GM23338 (cell line): ENCODE results near the gene SYT17. TPM values are rescaled to one million over a fixed set of nuclear protein-coding genes. Genes with fewer than 3 reads are reported as not detected.

Experiments used
- ATAC-seq: fragments of 200-7000 bp; cut with Tn5 transposase; 3 replicates; pipeline ENCODE4 v1.9.1; 2020
- DNase-seq: peaks from one replicate; pipeline ENCODE4 v3.0.0-alpha.2; 2015; ENCODE audit warnings: low spot score
- H2AFZ ChIP-seq: fragments of 200-600 bp; sonication (generic); 2 replicates; pipeline ENCODE4 v1.8.0; 2016; ENCODE audit warnings: antibody characterized with exemption, mild to moderate bottlenecking, moderate library complexity
- H3F3A ChIP-seq: fragments of 200-600 bp; sonication (generic); replicated peaks from 2 replicates; pipeline ENCODE4 v1.8.0; 2017; ENCODE audit warnings: antibody characterized with exemption, mixed run types, low read depth
- H3K27ac ChIP-seq: fragments of 200-600 bp; sonication (generic); 2 replicates; pipeline ENCODE4 v1.6.1; 2016; ENCODE audit warnings: low read depth
- H3K27me3 ChIP-seq: fragments of 200-600 bp; sonication (generic); 2 replicates; pipeline ENCODE4 v1.8.0; 2016; ENCODE audit warnings: mild to moderate bottlenecking, mixed run types, moderate library complexity; ENCODE audit not compliant: insufficient read depth
- H3K36me3 ChIP-seq: fragments of 200-600 bp; sonication (generic); 2 replicates; pipeline ENCODE4 v1.8.0; 2016; ENCODE audit warnings: mild to moderate bottlenecking; ENCODE audit not compliant: insufficient read depth
- H3K4me1 ChIP-seq: fragments of 200-600 bp; sonication (generic); 2 replicates; pipeline ENCODE4 v1.8.0; 2016; ENCODE audit warnings: mild to moderate bottlenecking, moderate library complexity; ENCODE audit not compliant: insufficient read depth
- H3K4me2 ChIP-seq: fragments of 200-600 bp; sonication (generic); 2 replicates; pipeline ENCODE4 v1.7.1; 2017; ENCODE audit warnings: mixed run types
- H3K4me3 ChIP-seq: fragments of 200-600 bp; sonication (generic); 2 replicates; pipeline ENCODE4 v1.6.1; 2016; ENCODE audit warnings: mixed run types
- H3K79me2 ChIP-seq: fragments of 200-600 bp; sonication (generic); replicated peaks from 2 replicates; pipeline ENCODE4 v1.8.0; 2017; ENCODE audit warnings: mild to moderate bottlenecking; ENCODE audit not compliant: insufficient read depth
- H3K9me2 ChIP-seq: fragments of 200-600 bp; sonication (generic); 2 replicates; pipeline ENCODE4 v1.8.0; 2017; ENCODE audit not compliant: insufficient read depth
- H4K20me1 ChIP-seq: fragments of 200-600 bp; sonication (generic); replicated peaks from 2 replicates; pipeline ENCODE4 v1.8.0; 2017; ENCODE audit warnings: mild to moderate bottlenecking; ENCODE audit not compliant: insufficient read depth
- H3K27ac Mint-ChIP-seq: 2 replicates; pipeline ENCODE4 v1.8.0; 2020; ENCODE audit warnings: inconsistent platforms, mild to moderate bottlenecking, moderate library complexity, mixed read lengths
- H3K27me3 Mint-ChIP-seq: 3 replicates; pipeline ENCODE4 v1.8.0; 2022; ENCODE audit warnings: low read depth, mild to moderate bottlenecking, moderate library complexity, mixed read lengths, inconsistent platforms; ENCODE audit not compliant: insufficient read depth, poor library complexity
- H3K36me3 Mint-ChIP-seq: 3 replicates; pipeline ENCODE4 v1.8.0; 2021; ENCODE audit warnings: low read depth, mild to moderate bottlenecking, inconsistent platforms, moderate library complexity, mixed read lengths
- H3K4me1 Mint-ChIP-seq: 3 replicates; pipeline ENCODE4 v1.8.0; 2020; ENCODE audit warnings: mild to moderate bottlenecking, inconsistent platforms, mixed read lengths
- H3K4me3 Mint-ChIP-seq: 3 replicates; pipeline ENCODE4 v1.8.0; 2021; ENCODE audit warnings: moderate library complexity, mild to moderate bottlenecking, inconsistent platforms, mixed read lengths
- H3K9me3 Mint-ChIP-seq: 3 replicates; pipeline ENCODE4 v1.8.0; 2020; ENCODE audit warnings: moderate library complexity, mild to moderate bottlenecking, inconsistent platforms, mixed read lengths
- REST ChIP-seq: IDR thresholded peaks from one replicate; pipeline ENCODE4 v1.6.1; 2018; ENCODE audit warnings: antibody characterized with exemption; ENCODE audit not compliant: unreplicated experiment
- ZNF462 ChIP-seq: fragments of 250-450 bp; sonication (Bioruptor Pico); IDR thresholded peaks from 2 replicates; pipeline ENCODE4 v1.5.0; 2020; ENCODE audit warnings: mild to moderate bottlenecking, moderate library complexity
- polyA plus RNA-seq: library from polyadenylated mRNA; unstranded; fragments of >200 nt; fragmentation: Nextera tagmentation; extraction: Ambion mirVana; gene quantifications from 2 replicates; pipeline ENCODE4 v1.2.1, GENCODE V29; 2016
- total RNA-seq: library from RNA; depleted of rRNA; stranded (reverse); fragments of >200 nt; shearing (Covaris generic); gene quantifications from 2 replicates; pipeline ENCODE4 v1.2.3, GENCODE V29; 2014
- TF ChIP-seq, protein P1 (sequence below): IDR thresholded peaks from 2 replicates; pipeline ENCODE4 v1.6.1; 2016; ENCODE audit warnings: antibody characterized with exemption

Gene SYT17
- total and polyA plus RNA-seq, 2 experiments from 2014 or later, result 5.3 to 9.5 TPM

DNA sequence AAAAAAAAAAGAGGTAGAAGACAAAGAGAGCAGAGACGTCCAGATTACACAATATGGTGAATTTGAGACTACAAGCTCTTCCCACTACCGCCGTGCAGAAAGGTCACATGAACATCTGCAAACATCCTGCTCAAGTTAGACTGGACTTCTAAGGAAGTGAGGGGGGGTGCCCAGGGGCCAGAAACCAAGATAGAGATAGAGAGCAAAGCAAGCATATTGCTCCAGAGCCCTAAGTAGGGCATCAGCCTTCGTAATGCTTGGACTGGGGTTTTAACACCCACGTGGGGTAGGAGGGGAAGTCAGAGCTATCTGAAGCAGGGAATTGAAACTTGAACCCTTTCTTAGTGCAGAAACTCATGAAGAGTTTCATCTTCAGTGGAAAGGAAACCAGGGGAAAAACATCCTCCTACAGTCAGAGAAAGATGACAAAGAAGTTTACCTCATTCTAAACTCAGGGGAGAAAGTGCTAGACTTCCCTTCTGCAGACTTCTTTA is 126.2 kb downstream of the SYT17 start (continued):
- TF ChIP-seq ZNF462 (CRISPR knock-in tag), result no peak
- TF ChIP-seq, protein P1, sequence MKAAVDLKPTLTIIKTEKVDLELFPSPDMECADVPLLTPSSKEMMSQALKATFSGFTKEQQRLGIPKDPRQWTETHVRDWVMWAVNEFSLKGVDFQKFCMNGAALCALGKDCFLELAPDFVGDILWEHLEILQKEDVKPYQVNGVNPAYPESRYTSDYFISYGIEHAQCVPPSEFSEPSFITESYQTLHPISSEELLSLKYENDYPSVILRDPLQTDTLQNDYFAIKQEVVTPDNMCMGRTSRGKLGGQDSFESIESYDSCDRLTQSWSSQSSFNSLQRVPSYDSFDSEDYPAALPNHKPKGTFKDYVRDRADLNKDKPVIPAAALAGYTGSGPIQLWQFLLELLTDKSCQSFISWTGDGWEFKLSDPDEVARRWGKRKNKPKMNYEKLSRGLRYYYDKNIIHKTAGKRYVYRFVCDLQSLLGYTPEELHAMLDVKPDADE, result no peak

- Histone ChIP-seq H2AFZ (no peak overlapping the region), H3K4me1 (peaks cover 24% of the 10 kb centered on the region), H3K9me2 (no peaks in the 10 kb centered on the region), H3K36me3 (no peaks in the 10 kb centered on the region), H3K79me2 (no peaks in the 10 kb centered on the region), H4K20me1 (no peaks in the 10 kb centered on the region), H3K27me3 (no peaks in the 10 kb centered on the region), H3F3A (no peaks in the 10 kb centered on the region), H3K4me2 (no peak overlapping the region), H3K4me3 (no peak overlapping the region), H3K27ac (no peak overlapping the region)
- ATAC-seq (no peak), DNase-seq (no peak)
- H3K36me3 Mint-ChIP-seq, result no peaks in the 10 kb centered on the region
- no peaks in the 10 kb centered on the region for H3K9me3 Mint-ChIP-seq
- no peak overlapping the region for H3K27ac Mint-ChIP-seq
- peaks cover 1% of the 10 kb centered on the region for H3K27me3 Mint-ChIP-seq
- TF ChIP-seq REST, result no peak
- peaks cover 20% of the 10 kb centered on the region for H3K4me1 Mint-ChIP-seq
- H3K4me3 Mint-ChIP-seq, result no peak overlapping the region
Measured at GRCh38 chr16:19295393-19295792, 127.4 kb downstream of the SYT17 start.
